HCT116 (cell line): ENCODE measurements around the gene AFAP1. TPM values are rescaled to one million over a fixed set of nuclear protein-coding genes. Genes with fewer than 3 reads are reported as not detected.

Experiments
- ATAC-seq: fragments of 200-7000 bp; cut with Tn5 transposase; 2 replicates; pipeline ENCODE4 v1.9.1; 2020; ENCODE audit warnings: mild to moderate bottlenecking, moderate library complexity
- BruUV-seq: library from RNA; stranded (reverse); fragments of 400-500 nt; replicated peaks from 2 replicates; lab custom pipeline; 2021; lab: Mats Ljungman, UMichigan
- CTCF ChIA-PET: fragments of 300-600 bp; sonication (Branson Sonifier 250); formaldehyde crosslinking; loops from one replicate; lab custom pipeline; 2021; ENCODE audit warnings: antibody characterized with exemption; lab: Charles Lee
- POLR2A ChIA-PET: fragments of 300-600, 350-600 bp; sonication (Branson Sonifier 250); formaldehyde crosslinking; loops from one replicate; lab custom pipeline; 2021; ENCODE audit warnings: antibody characterized with exemption; lab: Charles Lee
- RAD21 ChIA-PET, 2 experiments: fragments of 300-600 bp; sonication (Branson Sonifier 250); formaldehyde crosslinking; loops; one replicate each; lab custom pipeline; 2023; ENCODE audit warnings: low total read pairs in 2 of 2; ENCODE audit not compliant: uncharacterized antibody in 2 of 2, unreplicated experiment in 2 of 2, low non-redundant PET in 1 of 2; lab: Charles Lee
- DNase-seq: peaks from one replicate; pipeline ENCODE4 v3.0.0-alpha.2; 2010; ENCODE audit warnings: low read depth, low spot score
- H2AFZ ChIP-seq: fragments of 200-600 bp; shearing (Covaris generic), sonication (generic); 2 replicates; pipeline ENCODE4 v1.6.1; 2017; ENCODE audit warnings: low read depth, mixed run types, mixed read lengths, antibody characterized with exemption, low read length; ENCODE audit not compliant: poor library complexity, severe bottlenecking
- H3K27ac ChIP-seq: 2 replicates; pipeline ENCODE4 v1.5.1; 2012; ENCODE audit warnings: low read depth, low read length
- H3K27me3 ChIP-seq: fragments of 200-600 bp; sonication (generic); 2 replicates; pipeline ENCODE4 v1.6.1; 2016; ENCODE audit warnings: mixed run types, low read length, mixed read lengths; ENCODE audit not compliant: insufficient read depth
- H3K36me3 ChIP-seq, 2 experiments: fragments of 200-500 bp in 1 of 2; fragments of 200-600 bp in 1 of 2; sonication (Bioruptor generic) in 1 of 2; sonication (generic) in 1 of 2; 2 replicates each; pipeline versions ENCODE4 v1.5.1 to v1.6.1; 2014 to 2016; ENCODE audit warnings: low read length in 2 of 2, inconsistent platforms in 1 of 2, mixed read lengths in 1 of 2, mixed run types in 1 of 2; ENCODE audit not compliant: insufficient read depth in 2 of 2, control insufficient read depth in 1 of 2
- H3K4me1 ChIP-seq, 2 experiments: fragments of 200-600 bp in 1 of 2; sonication (generic) in 1 of 2; 2 replicates each; pipeline versions ENCODE4 v1.5.1 to v1.6.1; 2012 to 2017; ENCODE audit warnings: low read length in 2 of 2, inconsistent platforms in 1 of 2, mild to moderate bottlenecking in 1 of 2, mixed read lengths in 1 of 2, mixed run types in 1 of 2, moderate library complexity in 1 of 2; ENCODE audit not compliant: insufficient read depth in 2 of 2, control insufficient read depth in 1 of 2
- H3K4me2 ChIP-seq: fragments of 200-600 bp; sonication (generic); 2 replicates; pipeline ENCODE4 v1.6.1; 2017; ENCODE audit warnings: mixed run types, low read length, mixed read lengths
- H3K4me3 ChIP-seq, 2 experiments: fragments of 200-600 bp in 1 of 2; sonication (generic) in 1 of 2; replicated peaks in 1 of 2; 2 replicates each; pipeline ENCODE4 v1.5.1; 2011 to 2016; ENCODE audit warnings: low read length in 2 of 2, control low read depth in 1 of 2, low read depth in 1 of 2, mild to moderate bottlenecking in 1 of 2, mixed read lengths in 1 of 2, mixed run types in 1 of 2
- H3K79me2 ChIP-seq: fragments of 200-600 bp; sonication (generic); 2 replicates; pipeline ENCODE4 v1.6.1; 2017; ENCODE audit warnings: mild to moderate bottlenecking, mixed run types, low read length, moderate library complexity, mixed read lengths; ENCODE audit not compliant: insufficient read depth
- H3K9ac ChIP-seq: fragments of 200-600 bp; sonication (generic); 2 replicates; pipeline ENCODE4 v1.6.1; 2016; ENCODE audit warnings: low read length, mixed read lengths
- H3K9me2 ChIP-seq: fragments of 200-600 bp; sonication (generic), shearing (Covaris generic); 2 replicates; pipeline ENCODE4 v1.6.1; 2017; ENCODE audit warnings: mixed run types, mild to moderate bottlenecking, moderate library complexity; ENCODE audit not compliant: insufficient read depth
- H3K9me3 ChIP-seq, 2 experiments: fragments of 200-500 bp in 1 of 2; fragments of 200-600 bp in 1 of 2; sonication (Bioruptor generic) in 1 of 2; sonication (generic) in 1 of 2; 2 replicates each; pipeline ENCODE4 v1.6.1; 2014 to 2017; ENCODE audit warnings: low read length in 2 of 2, mixed read lengths in 2 of 2, inconsistent platforms in 1 of 2, low read depth in 1 of 2, mild to moderate bottlenecking in 1 of 2, mixed run types in 1 of 2, moderate library complexity in 1 of 2; ENCODE audit not compliant: control insufficient read depth in 1 of 2, insufficient read depth in 1 of 2
- H4K20me1 ChIP-seq: fragments of 200-600 bp; sonication (generic), shearing (Covaris generic); 2 replicates; pipeline ENCODE4 v1.6.1; 2017; ENCODE audit warnings: mixed run types, mild to moderate bottlenecking, moderate library complexity; ENCODE audit not compliant: insufficient read depth
- CEBPB ChIP-seq: IDR thresholded peaks from 2 replicates; pipeline ENCODE4 v1.6.1; 2012; ENCODE audit warnings: low read depth
- EGR1 ChIP-seq: IDR thresholded peaks from 2 replicates; pipeline ENCODE4 v1.6.1; 2012; ENCODE audit warnings: low read depth
- ELF1 ChIP-seq: IDR thresholded peaks from 2 replicates; pipeline ENCODE4 v1.6.1; 2012; ENCODE audit warnings: low read depth, borderline replicate concordance
- EZH2 ChIP-seq: fragments of 200-600 bp; sonication (generic); IDR thresholded peaks from 2 replicates; pipeline ENCODE4 v1.6.1; 2017; ENCODE audit warnings: antibody characterized with exemption, mixed run types
- EZH2phosphoT487 ChIP-seq: fragments of 200-600 bp; IDR thresholded peaks from 2 replicates; pipeline ENCODE4 v1.6.1; 2018; ENCODE audit warnings: antibody characterized with exemption, borderline replicate concordance
- FOSL1 ChIP-seq: IDR thresholded peaks from 2 replicates; pipeline ENCODE4 v1.6.1; 2012; ENCODE audit warnings: low read depth
- JUND ChIP-seq: IDR thresholded peaks from 2 replicates; pipeline ENCODE4 v1.6.1; 2012
- POLR2A ChIP-seq: IDR thresholded peaks from 2 replicates; pipeline ENCODE4 v1.7.0; 2011; ENCODE audit warnings: borderline replicate concordance; ENCODE audit not compliant: insufficient read depth, insufficient read length; ENCODE audit errors: extremely low read depth
- POLR2AphosphoS5 ChIP-seq: IDR thresholded peaks from 2 replicates; pipeline ENCODE4 v1.6.1; 2011; ENCODE audit warnings: mild to moderate bottlenecking, low read depth, low read length, moderate library complexity
- RAD21 ChIP-seq: IDR thresholded peaks from 2 replicates; pipeline ENCODE4 v1.6.1; 2012; ENCODE audit warnings: low read depth, mild to moderate bottlenecking
- REST ChIP-seq: IDR thresholded peaks from 2 replicates; pipeline ENCODE4 v1.6.1; 2012; ENCODE audit warnings: low read depth
- SP1 ChIP-seq: IDR thresholded peaks from 2 replicates; pipeline ENCODE4 v1.6.1; 2012; ENCODE audit warnings: low read depth
- TCF7L2 ChIP-seq: IDR thresholded peaks from 2 replicates; pipeline ENCODE4 v1.7.0; 2011; ENCODE audit warnings: borderline replicate concordance, inconsistent platforms; ENCODE audit not compliant: insufficient read depth, insufficient read length; ENCODE audit errors: extremely low read depth
- YY1 ChIP-seq: IDR thresholded peaks from 2 replicates; pipeline ENCODE4 v1.6.1; 2011; ENCODE audit warnings: low read length, low read depth, moderate library complexity, mild to moderate bottlenecking; ENCODE audit not compliant: insufficient replicate concordance; ENCODE audit errors: extremely low read depth
- ZBTB33 ChIP-seq: IDR thresholded peaks from 2 replicates; pipeline ENCODE4 v1.6.1; 2011; ENCODE audit warnings: mild to moderate bottlenecking, low read length, moderate library complexity; ENCODE audit not compliant: insufficient replicate concordance; ENCODE audit errors: extremely low read depth
- ZFX ChIP-seq: fragments of 450-650 bp; IDR thresholded peaks from 2 replicates; pipeline ENCODE4 v1.6.1; 2017
- ZNF274 ChIP-seq: fragments of 200-500 bp; sonication (Bioruptor generic); IDR thresholded peaks from 2 replicates; pipeline ENCODE4 v1.6.1; 2014; ENCODE audit warnings: mild to moderate bottlenecking, low read depth, low read length, inconsistent platforms
- intact Hi-C: fragments of 100-400 bp; cut with micrococcal nuclease; formaldehyde crosslinking; loops from 2 replicates; pipeline ENCODE4 v1.10.0; 2022
- total RNA-seq: library from RNA; stranded (reverse); gene quantifications from one replicate; pipeline ENCODE4 v1.2.1, GENCODE V29; 2021; ENCODE audit not compliant: unreplicated experiment
- TF ChIP-seq, protein P1 (sequence below): IDR thresholded peaks from 2 replicates; pipeline ENCODE4 v1.6.1; 2012

The AFAP1 gene
- total RNA-seq, 1 experiment from 2014 or later = 19.4 TPM

DNA sequence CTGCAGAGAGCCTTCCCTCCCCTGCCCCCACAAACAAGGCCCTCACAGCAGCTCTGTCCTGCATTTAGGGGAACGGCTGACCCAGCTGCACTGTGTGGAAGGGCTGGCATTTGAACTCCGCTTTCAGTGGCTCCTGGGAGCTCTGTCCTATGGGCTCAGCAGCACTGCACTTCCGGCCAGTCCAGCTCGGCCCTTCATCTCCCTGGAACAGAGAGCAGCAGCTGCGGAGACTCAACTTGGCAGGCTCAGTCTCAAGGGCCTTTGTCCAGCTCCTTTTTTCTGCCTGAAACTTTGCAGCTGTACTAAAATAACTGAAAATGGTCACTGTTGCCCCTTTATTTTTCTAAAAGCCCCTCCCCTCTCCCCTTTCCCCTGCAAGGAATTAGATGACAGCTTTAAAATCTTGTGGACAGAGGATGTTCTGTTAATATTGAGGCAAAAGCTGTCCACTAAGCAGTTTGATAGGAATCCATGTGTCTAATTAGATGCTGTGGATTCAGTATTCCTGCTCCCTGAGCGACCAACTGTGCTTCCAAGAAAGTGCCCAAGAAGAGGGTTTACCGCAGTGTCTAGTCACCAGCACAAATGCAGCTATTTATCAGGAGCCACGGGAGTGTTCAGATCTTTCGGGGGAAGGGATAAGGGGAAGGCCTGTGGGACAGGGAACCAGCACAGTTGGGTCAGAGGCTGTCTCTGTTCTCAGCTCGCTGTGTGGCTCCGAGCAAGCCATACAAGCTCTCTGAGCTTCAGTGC is 133.1 kb downstream of the AFAP1 start:
- no peak overlapping the region for H3K4me3 ChIP-seq
- H3K27me3 ChIP-seq = no peaks in the 10 kb centered on the region
- POLR2A ChIA-PET = interaction anchor here (1.2 kb wide), 1 partner anchor 131 kb away, joined by 3 read pairs; no protein-coding TSS in a partner anchor
- RAD21 ChIA-PET = no interaction called here
- H3K4me1 ChIP-seq = peaks cover 7 to 8% of the 10 kb centered on the region in 2 experiments; a peak in 2 of 4 replicates
- no peaks in the 10 kb centered on the region for H3K79me2 ChIP-seq
- peaks cover 0 to 2% of the 10 kb centered on the region in 2 experiments; a peak in 1 of 4 replicates for H3K36me3 ChIP-seq
- CTCF ChIA-PET = interaction anchor here (0.7 to 4.7 kb wide), 4 partner anchors 37 to 180 kb away, joined by 3 to 82 read pairs (median 10); no protein-coding TSS in a partner anchor
- intact Hi-C loops = no loop called here
- TF ChIP-seq JUND (no peak), ZBTB33 (no peak), ZNF274 (no peak), TCF7L2 (no peak), ELF1 (no peak), FOSL1 (no peak), EGR1 (no peak), POLR2AphosphoS5 (no peak), POLR2A (no peak), RAD21 (no peak), EZH2 (no peak), REST (no peak), YY1 (no peak), EZH2phosphoT487 (no peak), SP1 (no peak), CEBPB (no peak), ZFX (no peak)
- TF ChIP-seq, protein P1, sequence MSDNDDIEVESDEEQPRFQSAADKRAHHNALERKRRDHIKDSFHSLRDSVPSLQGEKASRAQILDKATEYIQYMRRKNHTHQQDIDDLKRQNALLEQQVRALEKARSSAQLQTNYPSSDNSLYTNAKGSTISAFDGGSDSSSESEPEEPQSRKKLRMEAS = no peak
- BruUV-seq = no TSS peak
- no peak overlapping the region for H3K9ac ChIP-seq
- H2AFZ ChIP-seq = no peak overlapping the region
- no peaks in the 10 kb centered on the region for H3K9me3 ChIP-seq
- no peak overlapping the region for H3K27ac ChIP-seq
- no peak overlapping the region for H3K4me2 ChIP-seq
- H4K20me1 ChIP-seq = no peaks in the 10 kb centered on the region
- DNase-seq = no peak
- no peaks in the 10 kb centered on the region for H3K9me2 ChIP-seq
- no peak for ATAC-seq
